PC-9 (cell line): Measurements from ENCODE around the gene ATG4B. TPM values are rescaled to one million over a fixed set of nuclear protein-coding genes. Genes with fewer than 3 reads are reported as not detected.

Source experiments
- BruUV-seq: library from RNA; stranded (reverse); fragments of 400-500 nt; replicated peaks from 2 replicates; lab custom pipeline; 2021; lab: Mats Ljungman, UMichigan
- CTCF ChIA-PET: fragments of 300-600 bp; sonication (Branson Sonifier 250); formaldehyde crosslinking; loops from one replicate; lab custom pipeline; 2022; ENCODE audit warnings: antibody characterized with exemption; lab: Charles Lee
- POLR2A ChIA-PET: fragments of 300-600 bp; sonication (Branson Sonifier 250); formaldehyde crosslinking; loops from one replicate; lab custom pipeline; 2022; ENCODE audit warnings: antibody characterized with exemption; ENCODE audit not compliant: unreplicated experiment; lab: Charles Lee
- DNase-seq, 2 experiments: peaks; one replicate each; pipeline versions ENCODE4 v3.0.0 to v3.0.0-alpha.2; 2015 to 2022; ENCODE audit warnings: mixed read lengths in 1 of 2
- H2AFZ ChIP-seq: fragments of 200-600 bp; sonication (generic); 2 replicates; pipeline ENCODE4 v1.8.1; 2017; ENCODE audit warnings: antibody characterized with exemption
- H3F3A ChIP-seq: fragments of 200-600 bp; sonication (generic); 2 replicates; pipeline ENCODE4 v1.8.1; 2017; ENCODE audit warnings: antibody characterized with exemption, mild to moderate bottlenecking, low read depth; ENCODE audit not compliant: insufficient read depth
- H3K27ac ChIP-seq: fragments of 200-600 bp; sonication (generic); 2 replicates; pipeline ENCODE4 v1.6.1; 2016; ENCODE audit warnings: mixed run types
- H3K27me3 ChIP-seq: fragments of 200-600 bp; sonication (generic); 2 replicates; pipeline ENCODE4 v1.6.1; 2016; ENCODE audit warnings: low read depth, mixed run types; ENCODE audit not compliant: insufficient read depth
- H3K36me3 ChIP-seq: fragments of 200-600 bp; sonication (generic); 2 replicates; pipeline ENCODE4 v1.6.1; 2016; ENCODE audit warnings: low read depth, mixed run types
- H3K4me1 ChIP-seq: fragments of 200-600 bp; sonication (generic); replicated peaks from 2 replicates; pipeline ENCODE4 v1.6.1; 2016; ENCODE audit warnings: mixed run types; ENCODE audit not compliant: insufficient read depth
- H3K4me2 ChIP-seq: fragments of 200-600 bp; sonication (generic); 2 replicates; pipeline ENCODE4 v1.6.1; 2017; ENCODE audit warnings: mixed run types
- H3K4me3 ChIP-seq: fragments of 200-600 bp; sonication (generic); 2 replicates; pipeline ENCODE4 v1.6.1; 2016; ENCODE audit warnings: mixed run types
- H3K79me2 ChIP-seq: fragments of 200-600 bp; sonication (generic); 2 replicates; pipeline ENCODE4 v1.6.1; 2017; ENCODE audit warnings: low read depth, mixed run types
- H3K9me2 ChIP-seq: fragments of 200-600 bp; sonication (generic); 2 replicates; pipeline ENCODE4 v1.8.1; 2017; ENCODE audit warnings: mild to moderate bottlenecking; ENCODE audit not compliant: insufficient read depth
- H3K9me3 ChIP-seq: fragments of 200-600 bp; sonication (generic); 2 replicates; pipeline ENCODE4 v1.8.1; 2016; ENCODE audit warnings: low read depth; ENCODE audit not compliant: insufficient read depth
- H4K20me1 ChIP-seq: fragments of 200-600 bp; sonication (generic); 2 replicates; pipeline ENCODE4 v1.8.1; 2017; ENCODE audit not compliant: insufficient read depth
- CTCF ChIP-seq: fragments of 200-600 bp; sonication (generic); conservative IDR thresholded peaks from 2 replicates; pipeline ENCODE4 v1.6.1; 2017; ENCODE audit warnings: mixed run types, antibody characterized with exemption, mild to moderate bottlenecking, moderate library complexity
- EZH2 ChIP-seq: fragments of 200-600 bp; sonication (generic); IDR thresholded peaks from 2 replicates; pipeline ENCODE4 v1.8.0; 2017; ENCODE audit warnings: antibody characterized with exemption, low read depth
- intact Hi-C: fragments of 100-400 bp; cut with micrococcal nuclease; formaldehyde crosslinking; loops from one replicate; pipeline ENCODE4 v1.10.0; 2022; ENCODE audit not compliant: unreplicated experiment
- total RNA-seq: library from RNA; stranded (reverse); gene quantifications from 2 replicates; pipeline ENCODE4 v1.2.3, GENCODE V29; 2021

ATG4B gene
- total RNA-seq, 1 experiment from 2014 or later = 162 TPM

DNA sequence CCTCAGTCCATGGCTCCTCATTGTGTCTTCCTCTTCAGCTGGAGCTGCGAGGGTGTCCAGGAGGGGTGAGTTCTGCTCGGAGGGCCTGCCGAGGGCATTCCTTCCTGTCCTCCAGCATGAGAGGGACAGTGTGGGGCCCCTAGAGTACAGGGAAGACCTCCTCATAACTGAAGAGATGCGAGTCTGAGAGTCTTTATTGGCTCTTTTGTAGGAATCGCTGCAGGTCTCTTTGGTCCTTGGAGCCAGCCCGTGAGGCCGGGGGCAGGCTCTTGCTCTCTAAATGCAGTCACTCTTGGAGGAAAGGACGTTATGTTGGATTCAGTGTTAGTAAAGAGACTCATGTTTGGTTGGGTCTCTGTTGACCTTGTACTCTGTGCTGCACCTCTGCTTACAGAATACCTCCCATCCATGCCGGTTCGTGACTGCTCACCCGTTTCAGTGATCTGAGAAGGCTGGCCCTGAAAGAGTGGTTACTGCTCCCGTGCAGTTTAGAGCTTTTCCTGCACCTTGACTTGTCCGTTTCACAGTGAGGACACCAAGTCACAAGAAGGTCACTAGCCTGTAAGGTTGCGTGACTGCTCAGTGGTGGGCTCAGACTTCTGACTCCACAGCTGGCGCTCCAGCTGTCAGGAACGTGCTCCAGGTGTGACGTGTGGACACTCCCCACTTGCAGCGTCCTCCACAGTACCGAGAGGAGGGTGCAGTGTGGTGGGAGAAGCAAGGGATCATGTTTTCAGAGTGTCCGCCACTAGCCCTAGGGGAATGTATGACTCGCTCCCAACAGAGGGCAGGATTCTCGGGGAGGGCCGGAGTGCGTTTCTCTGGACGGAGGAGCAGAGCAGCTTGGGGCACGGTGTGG, 7.8 kb downstream of the ATG4B start:
- H3K4me3 ChIP-seq = no peak overlapping the region
- TF ChIP-seq EZH2 (no peak), CTCF (no peak)
- peaks cover 91% of the 10 kb centered on the region for H3K79me2 ChIP-seq
- H3K9me3 ChIP-seq = no peaks in the 10 kb centered on the region
- no TSS peak for BruUV-seq
- H2AFZ ChIP-seq = no peak overlapping the region
- no peaks in the 10 kb centered on the region for H3K27me3 ChIP-seq
- no peaks in the 10 kb centered on the region for H3F3A ChIP-seq
- H3K4me2 ChIP-seq = no peak overlapping the region
- H3K9me2 ChIP-seq = no peaks in the 10 kb centered on the region
- H3K36me3 ChIP-seq = no peaks in the 10 kb centered on the region
- H3K4me1 ChIP-seq = no peaks in the 10 kb centered on the region
- POLR2A ChIA-PET = no interaction called here
- CTCF ChIA-PET = no interaction called here
- H3K27ac ChIP-seq = no peak overlapping the region
- no peak for DNase-seq
- H4K20me1 ChIP-seq = peaks cover 80% of the 10 kb centered on the region
- intact Hi-C loops = no loop called here

GRCh38 chr2:241645915-241646645, 8.6 kb downstream of the ATG4B start:
- no peak for DNase-seq
- no peak for TF ChIP-seq EZH2
- no peak for TF ChIP-seq CTCF
- H3K9me3 ChIP-seq = no peaks in the 10 kb centered on the region
- intact Hi-C loops = no loop called here
- no peak overlapping the region for H3K4me3 ChIP-seq
- H3K9me2 ChIP-seq = no peaks in the 10 kb centered on the region
- H3K27ac ChIP-seq = no peak overlapping the region
- H3K36me3 ChIP-seq = 0 out of 2 replicates have a peak, but pooled peaks cover under 1% of the 10 kb centered on the region
- H3K4me2 ChIP-seq = no peak overlapping the region
- H4K20me1 ChIP-seq = peaks cover 77% of the 10 kb centered on the region
- H2AFZ ChIP-seq = no peak overlapping the region
- CTCF ChIA-PET = no interaction called here
- peaks cover 4% of the 10 kb centered on the region; the same call in 1 of the 2 replicates for H3F3A ChIP-seq
- BruUV-seq = no TSS peak
- H3K27me3 ChIP-seq = no peaks in the 10 kb centered on the region
- POLR2A ChIA-PET = no interaction called here
- H3K79me2 ChIP-seq = peaks cover 86% of the 10 kb centered on the region
- H3K4me1 ChIP-seq = no peaks in the 10 kb centered on the region

GRCh38 chr2:241648453-241648852, 11.0 kb downstream of the ATG4B start:
- Histone ChIP-seq H3K4me3 (no peak overlapping the region), H2AFZ (no peak overlapping the region), H3K9me2 (no peaks in the 10 kb centered on the region), H3K9me3 (no peaks in the 10 kb centered on the region), H3K27ac (no peak overlapping the region), H3K4me1 (no peaks in the 10 kb centered on the region), H4K20me1 (peaks cover 71% of the 10 kb centered on the region), H3K4me2 (no peak overlapping the region), H3K36me3 (peaks cover 12% of the 10 kb centered on the region; the same call in 1 of the 2 replicates), H3F3A (peaks cover 4% of the 10 kb centered on the region; the same call in 1 of the 2 replicates), H3K79me2 (peaks cover 64% of the 10 kb centered on the region), H3K27me3 (no peaks in the 10 kb centered on the region)
- CTCF ChIA-PET = no interaction called here
- intact Hi-C loops = no loop called here
- POLR2A ChIA-PET = interaction anchor here (0.6 to 0.7 kb wide), 2 partner anchors 11 to 15 kb away, joined by 10 to 17 read pairs; no protein-coding TSS in a partner anchor
- no TSS peak for BruUV-seq
- no peak for DNase-seq
- TF ChIP-seq EZH2 (no peak), CTCF (no peak)
